HG03558 (cell line): Measurements from ENCODE around the gene PDLIM7.
"Not testable (repeated sequence)": the region's sequence is repeated elsewhere in the genome, so short reads cannot be mapped to it uniquely, and the experiment has no call there.

Experiments used
- ATAC-seq: cut with Tn5 transposase; IDR thresholded peaks from one replicate; pipeline ENCODE4 v1.9.1; 2021; ENCODE audit warnings: moderate number of reproducible peaks; ENCODE audit not compliant: unreplicated experiment; ENCODE audit errors: extremely low read depth

Gene PDLIM7

DNA sequence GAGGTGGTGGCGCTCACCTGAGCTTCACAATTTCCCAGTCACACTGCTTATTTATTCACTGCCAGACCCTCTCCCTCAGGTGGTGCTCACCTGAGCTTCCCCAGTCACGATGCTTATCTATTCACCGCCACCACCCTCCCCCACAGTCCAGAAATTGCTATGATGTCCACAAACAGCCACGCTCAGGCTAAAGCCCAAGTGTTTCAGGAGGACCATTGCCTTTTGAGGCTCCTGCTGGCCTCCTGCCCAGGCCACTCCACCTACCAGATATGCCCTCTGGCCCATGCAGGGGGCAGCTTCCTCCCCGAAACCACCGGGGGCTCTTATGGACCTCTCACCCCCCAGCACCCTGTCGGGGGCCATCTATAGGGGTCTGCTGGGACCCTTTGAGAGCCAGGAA is 4.6 kb downstream of the PDLIM7 start:
- no peak for ATAC-seq

DNA sequence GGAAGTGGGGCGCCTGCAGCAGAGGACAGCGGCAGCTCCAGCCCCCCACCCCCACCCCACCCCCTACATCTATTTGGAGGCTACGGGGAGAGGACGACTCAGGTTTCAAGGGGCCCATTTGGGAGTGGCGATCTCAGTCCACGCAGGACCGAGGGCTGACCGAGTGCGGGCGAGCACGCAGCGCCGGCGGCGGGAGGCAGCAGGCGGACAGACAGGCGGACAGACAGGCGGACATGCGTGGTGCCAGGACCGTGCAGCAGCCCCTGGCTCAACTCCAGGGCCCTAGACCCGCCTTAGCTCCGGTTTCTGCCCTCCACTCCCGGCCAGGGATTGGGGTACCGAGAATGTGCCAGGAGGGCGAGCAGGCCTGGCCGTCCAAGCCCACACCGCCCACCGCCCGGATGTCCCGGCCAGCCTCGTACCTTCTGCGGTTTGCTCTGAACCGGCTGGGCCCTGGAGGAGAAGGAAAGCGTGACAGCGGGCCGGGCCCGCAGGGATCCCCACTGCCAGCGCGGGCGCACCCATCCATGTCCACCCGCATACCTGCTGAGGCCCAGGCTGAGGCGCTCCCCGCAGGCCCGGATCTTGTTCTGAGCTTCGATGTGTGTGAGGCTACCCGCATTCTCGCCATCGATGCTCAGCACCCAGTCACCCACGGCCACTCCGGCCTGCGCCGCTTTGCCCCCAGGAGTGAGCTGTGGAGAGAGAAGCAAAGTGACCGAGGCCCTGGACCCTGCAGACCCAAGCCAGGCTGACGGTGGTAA is 5.2 kb downstream of the PDLIM7 start:
- ATAC-seq, result no peak

DNA sequence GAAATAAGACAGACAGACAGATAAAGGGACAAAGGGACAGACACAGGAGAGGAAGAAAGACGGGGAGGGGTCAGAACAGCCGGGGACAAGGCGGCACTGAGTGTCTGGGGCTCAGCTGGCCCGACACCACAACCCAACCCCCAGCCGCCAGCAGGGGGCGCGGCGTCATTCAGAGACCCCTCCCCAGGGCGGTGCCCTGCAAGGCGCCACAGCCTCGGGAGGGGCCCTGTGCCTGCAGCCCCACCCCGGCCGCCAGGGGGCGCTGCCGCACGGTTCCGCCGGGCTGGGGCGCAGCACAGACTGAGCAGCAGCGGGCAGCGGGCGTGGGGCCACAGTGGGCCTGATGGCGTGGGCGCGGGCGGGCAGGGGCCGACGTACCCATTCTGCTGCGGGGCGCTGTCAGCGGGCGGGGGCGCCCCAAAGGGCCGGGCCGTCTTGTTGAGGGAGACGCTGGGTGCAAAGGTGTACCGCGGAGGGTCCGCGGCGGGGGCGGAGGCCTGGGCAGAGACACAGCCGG is 5.9 kb downstream of the PDLIM7 start:
- no peak for ATAC-seq

DNA sequence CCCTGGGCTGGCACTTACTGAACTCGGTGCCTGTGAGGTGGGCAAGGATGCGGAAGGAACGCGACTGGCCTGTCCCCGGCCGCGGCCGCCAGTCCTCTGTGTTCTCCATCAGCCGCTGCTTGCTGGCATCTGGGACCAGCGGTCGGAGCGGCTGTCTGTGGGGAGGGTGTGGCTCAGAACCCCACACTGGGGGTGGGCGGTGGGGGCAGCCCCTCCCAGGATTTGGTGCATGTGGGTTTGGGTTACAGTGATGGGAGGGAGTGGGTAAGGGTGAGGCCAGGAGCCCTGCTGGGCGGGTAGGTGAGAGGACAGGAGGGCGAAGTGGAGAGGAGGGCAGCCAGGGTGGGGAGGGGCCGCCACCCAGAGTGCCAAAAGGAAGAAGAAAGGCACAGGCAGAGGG is 6.4 kb downstream of the PDLIM7 start:
- no peak for ATAC-seq

DNA sequence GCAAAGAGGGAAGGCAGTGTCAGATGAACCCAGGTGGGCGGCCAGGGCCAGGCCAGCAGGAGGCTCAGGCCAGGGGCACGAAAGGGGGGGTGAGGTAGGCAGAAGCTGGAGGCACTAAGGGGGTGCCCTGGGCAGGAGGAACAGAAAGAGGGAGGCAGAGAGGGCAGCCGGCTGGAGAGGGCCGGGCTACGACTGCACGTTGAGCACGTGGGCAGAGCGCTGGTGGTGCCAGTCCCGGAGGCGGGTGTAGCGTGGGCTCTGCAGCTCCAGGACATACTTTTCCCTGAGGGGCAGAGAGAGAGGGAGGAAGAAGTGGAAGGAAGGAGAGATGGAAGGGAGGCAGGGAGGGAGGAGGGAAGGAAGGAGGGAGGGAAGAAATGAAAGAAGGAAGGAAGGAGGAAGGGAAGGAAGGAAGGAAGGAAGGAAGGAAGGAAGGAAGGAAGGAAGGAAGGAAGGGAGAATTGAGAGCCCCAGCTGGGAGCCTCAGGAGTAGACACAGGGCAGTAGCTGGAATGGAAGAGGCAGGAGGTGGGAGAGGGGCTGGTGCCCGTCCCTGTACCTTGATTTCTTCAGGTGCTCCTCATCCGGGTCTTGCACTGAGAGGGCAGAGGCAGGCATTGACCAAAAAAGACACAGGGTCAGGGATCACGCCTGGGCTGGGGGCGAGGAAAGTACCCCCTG is 7.0 kb downstream of the PDLIM7 start:
- no peak for ATAC-seq

DNA sequence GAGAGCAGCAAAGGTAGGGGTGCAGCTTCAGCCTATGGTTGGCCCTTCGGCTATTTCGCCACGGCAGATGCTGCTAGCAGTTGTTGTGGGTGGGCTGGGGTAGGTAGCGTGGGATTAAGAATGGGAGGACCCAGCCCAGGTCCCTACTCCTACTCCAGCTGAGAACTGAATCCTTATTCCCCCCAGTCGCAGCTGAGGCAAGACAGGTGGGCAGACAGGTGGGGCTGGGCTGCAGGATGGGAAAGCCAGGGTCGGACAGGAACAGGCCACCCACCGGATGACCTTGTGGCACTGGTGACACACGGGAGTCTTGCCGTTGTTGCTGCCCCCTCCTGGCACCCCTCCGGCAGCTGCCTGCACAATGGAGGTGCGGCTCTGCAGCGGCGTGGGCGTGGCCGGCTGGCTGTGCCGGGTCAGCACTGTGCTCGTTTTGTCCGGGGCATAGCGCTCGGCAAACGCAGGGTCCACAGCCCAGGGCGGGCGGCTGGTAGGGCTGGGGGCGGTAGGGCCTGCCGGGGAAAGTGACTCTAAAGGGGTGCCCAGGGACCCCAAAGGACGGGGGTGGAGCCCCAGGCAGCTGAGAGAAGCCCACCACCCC is 8.2 kb downstream of the PDLIM7 start:
- ATAC-seq, result no peak

DNA sequence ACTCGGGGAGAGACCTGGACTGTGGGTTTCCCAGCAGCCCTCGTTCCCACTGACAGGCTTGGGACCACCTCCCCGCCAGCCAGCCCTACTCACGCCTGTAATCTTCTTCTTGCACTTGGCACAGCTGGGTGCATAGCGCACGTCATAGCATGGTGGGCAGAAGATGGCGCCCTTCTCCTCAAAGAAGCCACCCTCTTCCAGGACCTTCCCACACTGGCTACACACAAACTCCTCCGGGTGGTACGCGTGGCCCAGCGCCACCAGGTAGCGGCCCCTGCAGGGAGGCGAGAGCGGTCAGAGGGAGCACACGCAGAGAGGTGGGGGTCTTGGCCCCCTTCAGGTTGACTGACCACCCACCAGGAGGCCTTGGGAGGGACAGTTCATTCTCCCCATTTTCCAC is 9.4 kb downstream of the PDLIM7 start:
- ATAC-seq, result no peak

DNA sequence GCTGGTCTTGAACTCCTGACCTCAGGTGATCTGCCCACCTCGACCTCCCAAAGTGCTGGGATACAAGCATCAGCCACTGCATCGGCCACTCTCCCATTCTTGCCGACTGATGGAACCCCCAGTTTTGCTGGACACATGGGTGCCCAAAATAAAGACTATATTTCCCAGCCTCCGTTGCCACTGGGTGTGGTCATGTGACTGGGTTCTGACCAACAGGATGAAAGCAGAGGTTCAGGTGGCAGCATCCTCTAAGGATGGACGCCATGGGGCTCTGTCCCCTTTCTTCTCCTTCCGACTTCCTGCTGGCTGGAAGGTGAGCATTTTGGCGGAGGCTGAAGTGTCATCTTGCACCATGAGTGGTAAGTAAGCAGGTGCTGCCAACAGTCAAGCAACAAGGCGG is 10.3 kb downstream of the PDLIM7 start:
- no peak for ATAC-seq

DNA sequence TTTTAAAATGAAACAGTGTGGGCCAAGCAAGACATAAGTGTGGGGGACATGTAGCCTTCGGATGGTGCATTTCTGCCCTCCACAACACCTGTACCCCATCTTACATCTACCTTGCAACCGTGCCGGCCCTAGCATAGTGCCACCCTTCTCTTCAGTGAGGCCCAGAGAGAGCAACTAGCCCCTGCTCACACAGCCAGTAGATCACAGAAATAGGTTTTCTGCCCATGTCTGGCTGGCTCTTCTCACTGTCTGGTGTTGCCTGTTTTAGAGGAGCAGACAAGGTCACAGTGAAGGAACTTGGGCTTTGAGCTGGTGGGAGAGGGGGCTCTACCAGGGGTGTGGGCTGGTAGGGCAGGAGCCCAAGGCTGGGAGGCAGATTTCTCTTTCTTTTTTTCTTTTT is 11.1 kb downstream of the PDLIM7 start:
- ATAC-seq, result no peak

DNA sequence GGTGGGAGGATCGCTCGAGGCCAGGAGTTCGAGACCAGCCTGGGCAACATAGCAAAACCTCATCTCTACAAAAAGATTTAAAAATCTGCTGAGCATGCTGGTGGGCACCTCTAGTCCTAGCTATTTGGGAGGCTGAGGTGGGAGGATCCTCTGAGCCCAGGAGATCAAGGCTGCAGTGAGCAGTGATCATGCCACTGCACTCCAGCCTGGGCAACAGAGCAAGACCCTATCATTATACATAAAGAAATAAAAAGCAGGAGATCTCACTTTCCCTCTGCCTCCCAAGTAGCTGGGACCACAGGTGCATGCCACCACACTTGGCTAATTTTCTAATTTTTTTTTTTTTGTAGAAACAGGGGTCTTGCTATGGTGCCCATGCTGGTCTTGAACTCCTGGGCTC is 11.7 kb downstream of the PDLIM7 start:
- ATAC-seq, result not testable (repeated sequence)

DNA sequence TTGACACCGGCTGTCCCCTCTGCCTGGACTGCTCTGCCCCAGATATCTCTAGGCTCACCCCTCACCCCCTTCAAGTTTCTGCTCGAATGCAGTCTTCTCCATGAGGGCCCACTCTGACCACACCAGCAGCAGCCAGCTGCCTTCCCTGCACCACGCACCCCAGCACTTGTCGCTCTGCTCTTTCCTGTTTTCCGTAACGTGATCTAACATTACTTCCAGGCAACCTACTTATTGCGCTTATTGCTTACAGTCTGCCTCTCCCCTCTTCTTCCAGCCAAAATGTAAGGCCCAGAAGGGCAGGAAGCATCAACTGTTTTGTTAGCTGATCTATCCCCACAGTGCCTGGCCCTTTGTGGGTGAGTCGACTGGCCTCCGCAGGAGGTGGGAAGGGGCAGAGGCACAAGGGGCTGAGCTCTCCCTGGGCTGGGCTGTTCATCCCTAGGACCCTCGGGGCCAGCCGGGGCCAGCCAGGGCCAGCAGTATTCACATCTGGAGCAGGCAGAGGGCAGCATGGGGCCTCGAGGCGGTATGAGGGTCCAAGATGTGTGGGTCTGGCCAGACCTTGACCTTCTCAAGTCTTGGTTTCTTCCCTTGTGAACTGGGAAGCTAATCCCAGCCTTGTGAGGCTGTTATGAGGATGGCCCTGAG is 12.4 kb downstream of the PDLIM7 start:
- ATAC-seq, result no peak

DNA sequence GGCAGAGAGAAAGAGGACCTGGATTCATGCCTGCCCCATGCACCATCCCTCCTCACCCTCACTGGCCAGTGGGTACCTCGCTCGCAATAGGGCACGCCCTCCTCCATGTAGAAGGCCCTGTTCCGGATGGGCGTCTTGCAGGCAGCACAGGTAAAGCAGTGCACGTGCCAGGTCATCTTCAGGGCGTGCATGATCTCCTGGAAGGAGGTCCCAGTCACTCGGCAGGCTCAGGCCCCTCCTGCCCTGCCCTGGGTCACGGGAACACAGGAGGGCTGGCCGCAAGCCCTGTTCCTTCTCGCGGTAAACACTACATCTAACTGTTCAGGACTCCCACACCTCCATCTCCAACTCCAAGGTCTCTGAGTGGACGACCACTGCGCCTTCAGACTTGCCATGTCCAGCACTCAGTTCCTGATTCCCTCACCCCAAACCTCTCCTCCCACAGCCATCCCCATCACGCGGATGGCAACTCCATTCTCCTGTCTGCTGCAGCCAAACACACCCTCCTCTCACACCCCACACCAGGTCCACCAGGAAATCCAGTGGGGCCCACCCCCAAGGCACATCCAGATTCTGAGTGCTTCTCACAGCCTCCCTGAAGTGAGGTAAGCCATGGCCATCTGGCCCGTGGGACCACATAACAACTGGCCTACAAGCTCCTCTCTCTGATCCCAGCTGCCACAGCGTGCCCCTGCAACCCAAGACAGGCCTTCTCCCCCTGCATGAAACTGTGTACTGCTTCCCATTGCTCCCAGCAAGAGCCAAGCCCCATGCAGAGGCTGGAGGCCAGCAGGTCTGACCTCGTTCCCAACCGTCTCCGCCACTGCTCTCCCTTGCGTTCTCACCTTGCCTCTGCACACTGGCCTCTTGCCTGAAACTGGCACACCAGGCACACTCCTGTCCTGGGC is 13.2 kb downstream of the PDLIM7 start:
- ATAC-seq, result no peak

DNA sequence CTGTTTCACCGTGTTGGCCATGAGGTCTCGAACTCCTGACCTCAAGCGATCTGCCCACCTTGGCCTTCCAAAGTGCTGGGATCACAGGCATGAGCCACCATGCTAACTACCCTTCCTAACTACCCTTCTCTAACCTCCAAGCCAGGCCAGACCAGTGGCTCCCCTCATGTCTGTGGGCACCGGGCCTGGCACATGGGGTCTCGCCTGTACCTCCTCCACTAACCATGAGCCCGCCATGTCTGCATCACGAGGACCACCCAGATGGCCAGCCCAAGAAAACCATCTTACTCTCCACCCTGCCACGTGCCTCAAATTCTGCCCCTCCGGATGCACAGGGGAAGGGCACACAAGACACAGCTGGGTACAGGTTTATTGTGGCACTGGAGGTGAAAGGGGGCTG is 14.4 kb downstream of the PDLIM7 start:
- no peak for ATAC-seq

DNA sequence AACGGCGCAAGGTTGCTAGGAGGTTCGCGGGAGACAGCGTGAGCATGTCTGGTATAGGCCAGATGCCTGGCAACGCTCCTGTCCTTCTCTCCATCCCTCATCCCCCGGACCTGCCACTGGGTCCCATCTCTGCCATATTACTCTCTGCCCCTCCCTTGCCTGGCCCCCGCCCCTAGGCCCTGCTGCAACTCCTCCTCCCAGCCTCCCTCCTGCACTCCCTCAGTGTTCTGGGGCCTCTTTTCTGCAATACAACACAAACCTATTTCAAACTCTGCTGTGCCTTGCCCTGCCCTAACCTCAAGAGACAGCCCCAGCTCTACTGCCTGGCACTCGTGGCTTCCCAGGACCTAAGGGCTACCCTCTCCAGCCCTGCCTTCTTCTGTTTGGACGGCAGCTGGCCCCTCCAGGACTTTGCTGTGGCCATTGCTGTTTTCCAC is 15.0 kb downstream of the PDLIM7 start:
- ATAC-seq, result no peak

DNA sequence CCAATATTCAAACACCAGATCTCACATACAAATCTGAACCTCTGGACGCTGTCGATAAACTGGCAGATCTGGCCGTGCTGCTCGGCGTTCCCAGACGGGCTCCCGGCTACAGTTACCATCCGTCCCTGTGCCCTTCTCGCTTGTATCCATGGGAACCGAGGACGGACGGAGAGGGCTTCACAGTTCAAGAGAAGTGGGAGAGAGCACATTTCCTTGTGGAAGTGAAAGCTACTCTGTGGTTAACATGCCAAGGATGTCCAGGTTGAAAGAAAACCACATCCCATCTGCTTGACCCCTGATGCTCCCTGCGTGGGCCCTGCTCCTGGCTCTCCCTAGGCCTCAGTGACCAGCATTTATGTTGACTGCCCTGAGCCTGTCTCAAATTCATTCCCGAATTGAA is 17.6 kb downstream of the PDLIM7 start:
- no peak for ATAC-seq

DNA sequence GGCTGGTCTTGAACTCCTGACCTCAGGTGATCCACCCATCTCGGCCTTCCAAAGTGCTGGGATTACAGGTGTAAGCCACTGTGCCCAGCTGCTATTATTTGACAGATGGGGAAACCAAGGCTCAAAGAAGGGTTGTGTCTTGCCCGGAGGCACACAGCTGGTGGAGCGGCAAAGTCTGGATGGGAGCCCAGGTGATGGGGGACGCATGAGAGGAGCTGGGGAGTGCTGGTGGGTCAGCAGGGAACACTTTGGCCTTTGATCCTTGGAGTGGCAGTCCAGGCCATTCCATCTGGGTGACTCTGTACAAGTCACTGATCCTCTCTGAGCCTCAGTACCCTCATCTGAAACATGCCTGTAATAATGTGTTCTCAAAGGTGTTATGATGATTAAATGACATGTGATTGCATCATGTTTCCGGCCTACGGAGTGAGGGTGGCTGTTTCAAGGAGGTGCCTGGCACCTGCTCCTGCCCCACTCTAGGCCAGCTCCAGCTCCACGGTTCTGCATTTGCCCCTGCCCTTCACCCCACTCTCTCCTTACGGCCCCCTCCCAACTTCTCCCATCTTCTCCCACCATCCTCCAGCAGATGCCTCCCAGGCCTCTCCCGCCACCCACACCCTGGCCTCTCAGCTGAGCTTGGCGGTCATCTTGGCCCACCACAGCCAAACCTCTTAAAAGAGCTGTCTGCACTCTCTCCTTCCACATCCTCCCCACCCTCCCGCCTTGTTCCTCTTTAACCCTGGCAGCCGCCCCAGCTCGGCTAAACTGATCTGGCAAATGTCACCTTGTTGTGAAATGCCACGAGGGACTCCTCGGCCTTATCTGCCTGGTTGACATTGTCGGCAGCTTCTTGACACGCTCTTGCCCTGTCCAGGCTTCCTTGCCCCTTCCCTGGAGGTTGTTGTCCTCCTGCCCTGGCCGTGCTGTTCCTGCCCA is 18.4 kb downstream of the PDLIM7 start:
- ATAC-seq, result no peak

DNA sequence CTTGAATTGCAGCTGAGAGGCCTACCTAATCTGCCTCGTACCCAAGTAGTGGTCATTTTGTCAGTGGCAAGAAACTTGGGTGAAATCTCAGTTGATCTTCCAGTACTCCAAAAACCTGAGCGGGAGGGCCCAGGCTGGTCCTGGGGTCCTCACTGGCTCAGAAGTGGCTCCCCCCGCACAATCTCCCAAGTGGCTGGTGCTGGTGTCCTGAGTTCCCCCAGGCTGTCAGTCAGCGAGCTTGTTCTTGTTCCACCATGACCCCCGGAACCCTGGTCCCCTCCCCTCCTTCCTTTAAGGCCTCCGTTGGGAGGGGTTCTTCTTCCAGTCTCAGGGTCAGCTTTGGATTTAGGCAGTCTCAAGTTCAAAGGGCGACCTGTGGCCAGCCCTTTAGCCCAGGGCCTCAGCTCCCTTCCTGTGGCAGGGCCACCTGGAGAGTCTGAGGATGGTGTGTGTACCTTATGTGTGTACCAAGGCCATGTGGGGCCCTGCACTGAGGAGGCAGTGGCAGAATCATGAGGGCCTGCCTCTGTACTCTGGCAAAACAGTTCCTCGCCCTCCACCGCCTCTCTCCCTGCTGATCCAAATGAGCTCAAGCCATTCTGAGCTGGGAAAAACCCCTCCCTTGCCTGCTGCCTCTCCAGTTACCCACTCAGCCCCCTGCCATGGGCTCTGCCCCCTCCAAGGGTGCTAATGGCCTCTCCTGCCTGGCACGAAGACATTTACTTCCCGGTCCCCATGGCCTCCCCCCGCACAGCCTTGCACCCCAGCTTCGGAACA is 19.5 kb downstream of the PDLIM7 start:
- no peak for ATAC-seq
